CD4-positive, alpha-beta T cell (primary cell): ENCODE data around the gene ARPC5L. TPM values are rescaled to one million over a fixed set of nuclear protein-coding genes. Genes with fewer than 3 reads are reported as not detected.

Source experiments
- ATAC-seq: fragments of 200-7000 bp; cut with Tn5 transposase; one replicate; pipeline ENCODE4 v1.10.0; 2022; ENCODE audit warnings: mild to moderate bottlenecking; ENCODE audit not compliant: poor library complexity
- CTCF ChIA-PET: fragments of 350-600 bp; sonication (Branson Sonifier 250); formaldehyde crosslinking; loops from one replicate; lab custom pipeline; 2021; ENCODE audit warnings: antibody characterized with exemption, inconsistent platforms; lab: Charles Lee
- POLR2A ChIA-PET: fragments of 350-600 bp; sonication (Branson Sonifier 250); formaldehyde crosslinking; loops from one replicate; lab custom pipeline; 2021; ENCODE audit warnings: antibody characterized with exemption, inconsistent platforms; lab: Charles Lee
- DNase-seq, 14 experiments: peaks; one replicate each; pipeline ENCODE4 v3.0.0-alpha.2; 2013 to 2020; ENCODE audit warnings: mixed read lengths in 2 of 14
- H3K27ac ChIP-seq, 2 donors: one replicate each; pipeline versions ENCODE4 v1.5.1 to v1.7.0; 2013; ENCODE audit warnings: low read length in 2 of 2, low read depth in 1 of 2, mild to moderate bottlenecking in 1 of 2
- H3K27me3 ChIP-seq, 2 experiments: 1 replicate in 1 of 2; 2 replicates in 1 of 2; pipeline versions ENCODE4 v1.6.1 to v1.7.0; 2013; ENCODE audit warnings: low read length in 2 of 2, control low read depth in 1 of 2, mild to moderate bottlenecking in 1 of 2, moderate library complexity in 1 of 2; ENCODE audit not compliant: insufficient read depth in 2 of 2, control insufficient read depth in 1 of 2
- H3K36me3 ChIP-seq: one replicate; pipeline ENCODE4 v1.6.1; 2013; ENCODE audit warnings: low read length, control low read depth; ENCODE audit not compliant: insufficient read depth
- H3K4me1 ChIP-seq: one replicate; pipeline ENCODE4 v1.6.1; 2013; ENCODE audit warnings: low read length, control low read depth; ENCODE audit not compliant: insufficient read depth
- H3K4me3 ChIP-seq: one replicate; pipeline ENCODE4 v1.5.1; 2013; ENCODE audit warnings: mild to moderate bottlenecking, low read length, moderate library complexity
- H3K9me3 ChIP-seq, 2 experiments: 1 replicate in 1 of 2; 2 replicates in 1 of 2; pipeline versions ENCODE4 v1.6.1 to v1.7.0; 2013; ENCODE audit warnings: low read length in 2 of 2, mild to moderate bottlenecking in 2 of 2, control low read depth in 1 of 2, moderate library complexity in 1 of 2; ENCODE audit not compliant: control insufficient read depth in 1 of 2, insufficient read depth in 1 of 2
- H3K27ac Mint-ChIP-seq: one replicate; pipeline ENCODE4 v1.8.0; 2020; ENCODE audit warnings: mixed read lengths
- H3K27me3 Mint-ChIP-seq: one replicate; pipeline ENCODE4 v1.8.0; 2021; ENCODE audit warnings: mixed read lengths
- H3K36me3 Mint-ChIP-seq: one replicate; pipeline ENCODE4 v1.8.0; 2021; ENCODE audit warnings: low read depth, mixed read lengths
- H3K4me1 Mint-ChIP-seq: one replicate; pipeline ENCODE4 v1.8.0; 2021; ENCODE audit warnings: low read depth, mixed read lengths
- H3K4me3 Mint-ChIP-seq: one replicate; pipeline ENCODE4 v1.8.0; 2020; ENCODE audit warnings: mild to moderate bottlenecking, mixed read lengths
- H3K9me3 Mint-ChIP-seq: one replicate; pipeline ENCODE4 v1.8.0; 2020; ENCODE audit warnings: mixed read lengths
- intact Hi-C, 2 experiments: fragments of 100-400 bp; cut with DNase I in 1 of 2; cut with micrococcal nuclease in 1 of 2; formaldehyde crosslinking; loops; one replicate each; pipeline versions ENCODE4 v1.15.1 to v1.9.0; 2023 to 2025; cut with DNase I, micrococcal nuclease
- total RNA-seq, 174 experiments: library from RNA in 2 of 174; stranded (reverse) in 2 of 174; gene quantifications; one replicate each; pipeline ENCODE4 v1.2.3 and lab custom pipeline; 2021 to 2026
- TF ChIP-seq, protein P1 (sequence below): fragments of 200-600 bp; IDR thresholded peaks from one replicate; pipeline ENCODE4 v1.8.0; 2022; ENCODE audit warnings: antibody characterized with exemption, mild to moderate bottlenecking

ARPC5L gene
- total RNA-seq, 2 experiments from 2014 or later: 36.8 to 37.0 TPM

DNA sequence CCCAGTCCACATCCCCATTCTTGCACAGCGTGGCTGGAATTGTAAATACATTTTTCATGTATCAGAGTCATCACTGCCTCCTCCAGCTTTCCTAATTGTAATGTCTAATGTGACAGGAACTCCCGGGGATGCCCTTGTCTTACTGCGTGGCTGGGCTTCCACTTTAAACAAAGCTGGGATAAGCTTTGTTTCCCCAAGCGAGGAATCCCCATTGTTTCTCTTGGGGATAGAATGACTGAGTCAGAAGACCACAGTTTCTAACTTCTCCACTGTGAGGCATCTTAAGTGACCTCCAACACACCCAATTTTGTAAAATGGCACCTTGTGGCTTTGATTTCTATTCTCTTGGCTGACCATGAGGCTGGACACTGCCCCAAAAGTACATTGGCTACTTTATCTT lies 22.4 kb downstream of the ARPC5L start:
- no peak overlapping the region for H3K4me3 ChIP-seq
- H3K27ac Mint-ChIP-seq: no peak overlapping the region
- H3K27me3 Mint-ChIP-seq: no peaks in the 10 kb centered on the region
- H3K9me3 Mint-ChIP-seq: no peaks in the 10 kb centered on the region
- no peak for DNase-seq
- CTCF ChIA-PET: interaction anchor here (0.7 kb wide), 1 partner anchor 144 kb away, joined by 3 read pairs; no protein-coding TSS in a partner anchor
- TF ChIP-seq, protein P1, sequence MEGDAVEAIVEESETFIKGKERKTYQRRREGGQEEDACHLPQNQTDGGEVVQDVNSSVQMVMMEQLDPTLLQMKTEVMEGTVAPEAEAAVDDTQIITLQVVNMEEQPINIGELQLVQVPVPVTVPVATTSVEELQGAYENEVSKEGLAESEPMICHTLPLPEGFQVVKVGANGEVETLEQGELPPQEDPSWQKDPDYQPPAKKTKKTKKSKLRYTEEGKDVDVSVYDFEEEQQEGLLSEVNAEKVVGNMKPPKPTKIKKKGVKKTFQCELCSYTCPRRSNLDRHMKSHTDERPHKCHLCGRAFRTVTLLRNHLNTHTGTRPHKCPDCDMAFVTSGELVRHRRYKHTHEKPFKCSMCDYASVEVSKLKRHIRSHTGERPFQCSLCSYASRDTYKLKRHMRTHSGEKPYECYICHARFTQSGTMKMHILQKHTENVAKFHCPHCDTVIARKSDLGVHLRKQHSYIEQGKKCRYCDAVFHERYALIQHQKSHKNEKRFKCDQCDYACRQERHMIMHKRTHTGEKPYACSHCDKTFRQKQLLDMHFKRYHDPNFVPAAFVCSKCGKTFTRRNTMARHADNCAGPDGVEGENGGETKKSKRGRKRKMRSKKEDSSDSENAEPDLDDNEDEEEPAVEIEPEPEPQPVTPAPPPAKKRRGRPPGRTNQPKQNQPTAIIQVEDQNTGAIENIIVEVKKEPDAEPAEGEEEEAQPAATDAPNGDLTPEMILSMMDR: no peak
- no peaks in the 10 kb centered on the region for H3K9me3 ChIP-seq
- H3K4me1 ChIP-seq: peaks cover 6% of the 10 kb centered on the region
- H3K27me3 ChIP-seq: no peaks in the 10 kb centered on the region
- H3K36me3 Mint-ChIP-seq: peaks cover 87% of the 10 kb centered on the region
- H3K27ac ChIP-seq: no peak overlapping the region
- ATAC-seq: no peak
- intact Hi-C loops: no loop called here
- POLR2A ChIA-PET: no interaction called here
- no peaks in the 10 kb centered on the region for H3K4me1 Mint-ChIP-seq
- no peak overlapping the region for H3K4me3 Mint-ChIP-seq
- peaks cover 79% of the 10 kb centered on the region for H3K36me3 ChIP-seq

DNA sequence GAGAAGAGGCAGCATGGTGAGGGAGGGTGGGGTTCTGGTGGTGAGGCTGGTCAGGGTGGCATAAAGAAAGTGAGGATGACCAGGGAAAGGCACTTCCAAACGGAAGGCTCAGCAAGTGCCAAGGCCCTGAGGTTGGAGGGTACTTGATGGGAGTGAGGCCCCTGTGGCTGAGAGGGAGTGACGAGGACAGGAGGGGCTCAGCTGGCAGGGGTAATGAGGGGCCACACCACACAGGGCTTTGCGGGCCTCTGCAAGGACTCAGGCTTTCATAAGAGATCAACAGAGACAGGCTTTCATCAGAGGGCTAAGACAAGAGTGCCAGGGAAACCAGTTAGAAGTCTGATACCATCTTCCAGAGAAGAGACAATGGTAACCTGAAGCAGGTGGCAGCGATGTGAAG lies 23.6 kb downstream of the ARPC5L start:
- H3K36me3 ChIP-seq: peaks cover 79% of the 10 kb centered on the region
- intact Hi-C loops: no loop called here
- CTCF ChIA-PET: no interaction called here
- TF ChIP-seq, protein P1: no peak
- peaks cover 4% of the 10 kb centered on the region for H3K27me3 Mint-ChIP-seq
- peaks cover 89% of the 10 kb centered on the region for H3K36me3 Mint-ChIP-seq
- H3K27ac ChIP-seq: no peak overlapping the region
- H3K4me1 Mint-ChIP-seq: no peaks in the 10 kb centered on the region
- POLR2A ChIA-PET: no interaction called here
- H3K4me3 ChIP-seq: no peak overlapping the region
- no peak overlapping the region for H3K4me3 Mint-ChIP-seq
- no peak overlapping the region for H3K27ac Mint-ChIP-seq
- H3K27me3 ChIP-seq: no peaks in the 10 kb centered on the region
- no peak for ATAC-seq
- no peaks in the 10 kb centered on the region for H3K9me3 Mint-ChIP-seq
- no peaks in the 10 kb centered on the region for H3K9me3 ChIP-seq
- peaks cover 6% of the 10 kb centered on the region for H3K4me1 ChIP-seq
- no peak for DNase-seq

DNA sequence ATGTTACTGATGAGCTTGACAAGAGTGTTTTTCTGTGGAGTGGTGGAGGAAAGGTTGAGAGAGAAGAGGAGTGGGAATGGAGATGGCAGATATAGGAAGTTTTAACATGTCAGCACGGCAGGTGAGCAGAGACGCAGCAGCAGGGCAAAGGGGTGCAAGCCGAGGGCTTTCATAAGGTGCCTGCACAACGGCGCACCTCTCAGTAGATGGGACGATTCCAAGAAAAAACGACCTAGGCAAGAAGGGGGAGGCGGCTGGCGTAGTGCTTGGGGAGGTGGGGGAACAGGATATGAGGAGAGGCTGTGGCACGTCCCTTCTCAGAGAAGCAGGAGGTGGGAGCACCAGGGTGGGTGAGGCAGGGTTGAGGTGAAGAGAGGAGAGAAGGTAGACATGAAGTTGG lies 24.5 kb downstream of the ARPC5L start:
- DNase-seq (no peak), ATAC-seq (no peak)
- H3K9me3 ChIP-seq: no peaks in the 10 kb centered on the region
- ChIA-PET CTCF (no interaction called here), POLR2A (no interaction called here)
- H3K27me3 ChIP-seq: no peaks in the 10 kb centered on the region
- H3K4me3 ChIP-seq: no peak overlapping the region
- Mint-ChIP-seq H3K27me3 (peaks cover 7% of the 10 kb centered on the region), H3K36me3 (peaks cover 93% of the 10 kb centered on the region), H3K4me1 (no peaks in the 10 kb centered on the region), H3K9me3 (no peaks in the 10 kb centered on the region), H3K4me3 (no peak overlapping the region), H3K27ac (no peak overlapping the region)
- TF ChIP-seq, protein P1: no peak
- intact Hi-C loops: no loop called here
- H3K4me1 ChIP-seq: no peaks in the 10 kb centered on the region
- H3K27ac ChIP-seq: no peak overlapping the region
- H3K36me3 ChIP-seq: peaks cover 75% of the 10 kb centered on the region
